ENCODE data around the gene DCDC2C.

Gene DCDC2C

DNA sequence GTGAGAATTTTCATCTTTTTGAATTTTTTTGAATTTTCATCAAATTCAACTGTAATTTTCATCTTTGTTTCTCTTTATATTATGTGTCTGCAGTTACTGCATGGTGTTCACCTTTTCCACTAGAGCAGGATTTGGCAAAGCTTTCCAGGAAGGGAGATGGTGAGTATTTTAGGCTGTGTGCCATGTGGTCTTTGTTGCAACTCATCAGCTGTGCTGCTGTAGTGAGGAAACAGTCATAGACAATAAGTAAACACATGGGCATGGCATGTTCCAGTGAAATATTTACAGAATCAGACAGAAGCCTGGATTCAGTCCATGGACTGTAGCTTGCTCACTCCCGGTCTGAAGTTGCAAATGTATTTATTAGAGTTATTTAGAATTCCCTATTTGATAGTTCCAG, 120.4 kb downstream of the DCDC2C start:
- Histone ChIP-seq H3K27ac (ENCODE audit: low read length) (no peak overlapping the region), H3K4me3 (ENCODE audit: low read length) (no peak overlapping the region), H3K9me3 (ENCODE audit: insufficient read depth, low read depth, low read length) (no peaks in the 10 kb centered on the region; the same call in 1 of the 2 replicates), H3K36me3 (ENCODE audit: insufficient read depth, low read depth, low read length) (no peaks in the 10 kb centered on the region), H3K9ac (ENCODE audit: low read depth, low read length) (no peak overlapping the region), H3K4me1 (ENCODE audit: insufficient read depth, low read length) (no peaks in the 10 kb centered on the region), H3K27me3 (ENCODE audit: insufficient read depth, low read length) (no peaks in the 10 kb centered on the region)

- H3K4me3 ChIP-seq (ENCODE audit: low read length): no peak overlapping the region
- H3K9ac ChIP-seq (ENCODE audit: low read depth, low read length): no peak overlapping the region
- H3K27ac ChIP-seq (ENCODE audit: low read length): no peak overlapping the region
- H3K9me3 ChIP-seq (ENCODE audit: insufficient read depth, low read depth, low read length): no peaks in the 10 kb centered on the region
- no peaks in the 10 kb centered on the region for H3K36me3 ChIP-seq (ENCODE audit: insufficient read depth, low read depth, low read length)
- no peaks in the 10 kb centered on the region for H3K4me1 ChIP-seq (ENCODE audit: insufficient read depth, low read length)
- no peaks in the 10 kb centered on the region for H3K27me3 ChIP-seq (ENCODE audit: insufficient read depth, low read length)
Measured at GRCh38 chr2:3827673-3828575, 124.5 kb downstream of the DCDC2C start.

DNA sequence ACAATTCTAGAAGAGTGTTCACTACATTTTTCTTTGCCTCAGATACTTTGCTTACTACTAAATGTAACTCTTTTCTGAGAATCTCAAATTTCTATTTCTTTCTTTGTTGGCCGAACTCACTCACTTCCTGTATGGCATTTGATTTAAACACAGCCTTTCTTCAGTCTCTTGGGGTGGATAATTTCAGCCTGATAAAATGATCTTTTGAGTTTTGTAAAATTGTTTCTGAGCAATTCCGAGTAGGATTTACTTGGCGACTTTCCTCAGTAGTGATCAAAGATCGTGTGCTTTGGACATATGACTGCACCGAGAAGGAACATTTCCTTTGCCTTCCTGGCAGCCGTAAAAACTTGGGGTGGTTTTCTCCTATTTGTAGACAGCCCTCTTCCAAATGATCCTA, 127.4 kb downstream of the DCDC2C start:
- Histone ChIP-seq H3K36me3 (ENCODE audit: insufficient read depth, low read depth, low read length) (no peaks in the 10 kb centered on the region), H3K27ac (ENCODE audit: low read length) (no peak overlapping the region)

DNA sequence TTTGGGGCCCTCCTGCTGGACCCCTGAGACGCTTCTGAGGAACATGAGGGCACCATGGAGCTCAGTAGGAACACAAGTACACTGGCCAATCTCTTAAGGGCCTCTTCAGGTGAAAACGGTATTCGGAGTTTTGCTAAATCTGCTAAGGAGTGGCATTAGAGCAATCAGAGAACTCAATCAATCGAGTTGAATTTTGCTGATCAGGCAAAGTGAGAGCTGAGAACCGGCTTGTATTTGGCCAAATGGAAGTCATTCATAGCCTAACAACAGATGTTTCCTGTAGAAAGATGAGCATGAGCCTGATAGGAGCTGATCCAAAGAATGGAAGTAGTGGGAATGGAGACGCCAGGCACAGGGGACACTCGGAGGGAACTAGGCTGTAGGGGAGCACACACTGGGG, 133.7 kb downstream of the DCDC2C start:
- H3K27ac ChIP-seq (ENCODE audit: low read length): no peak overlapping the region
- H3K4me3 ChIP-seq (ENCODE audit: low read length): no peak overlapping the region
- H3K36me3 ChIP-seq (ENCODE audit: insufficient read depth, low read depth, low read length): no peaks in the 10 kb centered on the region
- H3K27me3 ChIP-seq (ENCODE audit: insufficient read depth, low read length): no peaks in the 10 kb centered on the region
- no peaks in the 10 kb centered on the region for H3K9me3 ChIP-seq (ENCODE audit: insufficient read depth, low read depth, low read length)
- H3K9ac ChIP-seq (ENCODE audit: low read depth, low read length): no peak overlapping the region
- H3K4me1 ChIP-seq (ENCODE audit: insufficient read depth, low read length): peaks cover 6% of the 10 kb centered on the region; the same call in 1 of the 2 replicates

More for the DNA sequence above, 127.4 kb downstream of the DCDC2C start:
- no peak overlapping the region for H3K4me3 ChIP-seq (ENCODE audit: low read length)
- H3K27me3 ChIP-seq (ENCODE audit: insufficient read depth, low read length): no peaks in the 10 kb centered on the region
- H3K9ac ChIP-seq (ENCODE audit: low read depth, low read length): no peak overlapping the region
- H3K4me1 ChIP-seq (ENCODE audit: insufficient read depth, low read length): no peaks in the 10 kb centered on the region
- no peaks in the 10 kb centered on the region for H3K9me3 ChIP-seq (ENCODE audit: insufficient read depth, low read depth, low read length)

- Histone ChIP-seq H3K36me3 (ENCODE audit: insufficient read depth, low read depth, low read length) (no peaks in the 10 kb centered on the region), H3K27me3 (ENCODE audit: insufficient read depth, low read length) (no peaks in the 10 kb centered on the region), H3K9ac (ENCODE audit: low read depth, low read length) (no peak overlapping the region), H3K4me3 (ENCODE audit: low read length) (no peak overlapping the region), H3K9me3 (ENCODE audit: insufficient read depth, low read depth, low read length) (no peaks in the 10 kb centered on the region), H3K4me1 (ENCODE audit: insufficient read depth, low read length) (peaks cover 6% of the 10 kb centered on the region; the same call in 1 of the 2 replicates), H3K27ac (ENCODE audit: low read length) (no peak overlapping the region)
Measured at GRCh38 chr2:3838348-3838747, 135.0 kb downstream of the DCDC2C start.

DNA sequence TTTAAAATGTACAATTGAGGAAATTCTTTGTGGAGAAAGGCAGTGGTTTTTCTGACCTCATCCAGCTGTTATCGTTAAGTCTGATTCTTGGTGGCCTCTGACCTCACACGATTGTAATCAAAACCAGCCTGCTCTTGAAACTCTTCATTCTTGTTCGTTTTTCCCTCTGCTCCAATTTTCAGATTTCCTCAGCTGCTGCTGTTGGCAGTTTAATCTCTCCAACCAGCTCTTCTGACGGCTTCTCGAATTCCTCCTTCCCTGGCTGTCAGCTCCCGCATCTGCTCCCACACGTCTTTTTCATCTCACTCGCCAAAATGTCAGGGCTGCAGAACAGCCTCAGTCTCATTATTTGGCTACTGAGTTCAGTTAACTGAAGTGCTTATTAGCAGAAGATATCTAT, 136.1 kb downstream of the DCDC2C start:
- Histone ChIP-seq H3K36me3 (ENCODE audit: insufficient read depth, low read depth, low read length) (no peaks in the 10 kb centered on the region), H3K4me1 (ENCODE audit: insufficient read depth, low read length) (peaks cover 6% of the 10 kb centered on the region; the same call in 1 of the 2 replicates), H3K27ac (ENCODE audit: low read length) (no peak overlapping the region), H3K9me3 (ENCODE audit: insufficient read depth, low read depth, low read length) (no peaks in the 10 kb centered on the region), H3K9ac (ENCODE audit: low read depth, low read length) (no peak overlapping the region; the same call in 1 of the 2 replicates), H3K27me3 (ENCODE audit: insufficient read depth, low read length) (no peaks in the 10 kb centered on the region), H3K4me3 (ENCODE audit: low read length) (no peak overlapping the region)

DNA sequence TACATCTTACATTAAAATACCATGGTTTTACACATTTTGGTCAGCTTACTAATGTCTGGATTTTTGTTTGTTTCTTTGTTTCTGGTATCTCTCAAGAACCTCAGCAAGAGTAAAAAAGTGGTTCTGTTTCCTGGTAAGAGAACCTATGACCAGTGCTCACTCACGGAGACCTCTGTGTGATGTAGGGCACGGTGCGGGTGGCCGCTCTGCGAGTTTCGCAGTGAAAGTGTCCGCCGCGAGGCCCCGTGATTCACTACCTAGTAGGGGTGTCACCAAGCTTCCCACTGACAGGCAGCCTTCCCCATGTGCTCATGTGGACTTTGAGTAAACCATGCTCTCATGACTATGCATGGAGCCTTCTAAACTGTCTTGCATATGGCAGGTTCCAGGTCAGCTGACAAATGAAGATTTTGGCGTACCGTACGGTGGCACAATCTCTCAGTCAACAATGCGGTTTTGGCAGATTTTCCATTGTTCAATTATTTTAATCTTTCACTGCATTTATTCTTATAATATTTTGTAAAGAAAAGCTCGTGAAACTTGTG, 137.3 kb downstream of the DCDC2C start:
- peaks cover 6% of the 10 kb centered on the region; the same call in 1 of the 2 replicates for H3K4me1 ChIP-seq (ENCODE audit: insufficient read depth, low read length)

DNA sequence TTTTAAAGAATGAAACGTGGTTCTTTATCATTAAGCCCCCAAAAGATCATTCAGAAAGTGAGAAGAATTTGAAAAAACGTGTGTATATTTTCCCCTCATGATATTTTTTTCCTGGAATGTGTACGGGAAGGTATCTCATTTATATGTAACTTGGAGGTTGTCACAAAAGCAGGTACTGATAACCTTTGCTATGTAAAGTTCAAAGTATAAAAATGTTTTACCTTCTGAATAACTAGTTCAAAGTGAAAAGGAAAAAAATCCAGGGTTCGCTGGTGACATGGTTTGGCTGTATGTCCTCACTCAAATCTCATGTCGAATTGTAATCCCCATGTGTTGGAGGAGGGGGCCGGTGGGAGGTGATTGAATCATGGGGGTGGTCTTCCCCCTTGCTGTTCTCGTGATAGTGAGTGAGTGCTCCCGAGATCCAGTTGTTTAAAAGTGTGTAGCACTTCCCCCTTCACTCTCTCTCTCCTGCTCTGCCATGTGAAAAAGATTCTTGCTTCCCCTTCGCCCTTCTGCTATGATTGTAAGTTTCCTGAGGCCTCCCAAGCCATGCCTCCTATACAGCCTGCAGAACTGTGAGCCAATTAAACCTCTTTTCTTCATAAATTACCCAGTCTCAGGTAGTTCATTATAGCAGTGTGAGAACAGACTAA, 144.2 kb downstream of the DCDC2C start:
- H3K9ac ChIP-seq (ENCODE audit: low read depth, low read length): no peak overlapping the region

More for the DNA sequence above, 137.3 kb downstream of the DCDC2C start:
- Histone ChIP-seq H3K36me3 (ENCODE audit: insufficient read depth, low read depth, low read length) (no peaks in the 10 kb centered on the region), H3K9me3 (ENCODE audit: insufficient read depth, low read depth, low read length) (no peaks in the 10 kb centered on the region), H3K9ac (ENCODE audit: low read depth, low read length) (no peak overlapping the region), H3K27ac (ENCODE audit: low read length) (no peak overlapping the region), H3K4me3 (ENCODE audit: low read length) (no peak overlapping the region), H3K27me3 (ENCODE audit: insufficient read depth, low read length) (no peaks in the 10 kb centered on the region)

GRCh38 chr2:3848776-3849175, 145.4 kb downstream of the DCDC2C start:
- peaks cover 14% of the 10 kb centered on the region; the same call in 1 of the 2 replicates for H3K9me3 ChIP-seq (ENCODE audit: insufficient read depth, low read depth, low read length)
- no peak overlapping the region for H3K4me3 ChIP-seq (ENCODE audit: low read length)
- H3K27me3 ChIP-seq (ENCODE audit: insufficient read depth, low read length): no peaks in the 10 kb centered on the region
- H3K4me1 ChIP-seq (ENCODE audit: insufficient read depth, low read length): no peaks in the 10 kb centered on the region
- no peak overlapping the region for H3K27ac ChIP-seq (ENCODE audit: low read length)
- H3K9ac ChIP-seq (ENCODE audit: low read depth, low read length): no peak overlapping the region
- no peaks in the 10 kb centered on the region; the same call in 1 of the 2 replicates for H3K36me3 ChIP-seq (ENCODE audit: insufficient read depth, low read depth, low read length)

More for the DNA sequence above, 144.2 kb downstream of the DCDC2C start:
- H3K36me3 ChIP-seq (ENCODE audit: insufficient read depth, low read depth, low read length): no peaks in the 10 kb centered on the region
- no peak overlapping the region for H3K27ac ChIP-seq (ENCODE audit: low read length)
- no peaks in the 10 kb centered on the region for H3K27me3 ChIP-seq (ENCODE audit: insufficient read depth, low read length)
- no peak overlapping the region for H3K4me3 ChIP-seq (ENCODE audit: low read length)
- no peaks in the 10 kb centered on the region for H3K4me1 ChIP-seq (ENCODE audit: insufficient read depth, low read length)
- H3K9me3 ChIP-seq (ENCODE audit: insufficient read depth, low read depth, low read length): peaks cover 2% of the 10 kb centered on the region; the same call in 1 of the 2 replicates

GRCh38 chr2:3849213-3849612, 145.8 kb downstream of the DCDC2C start:
- Histone ChIP-seq H3K4me3 (ENCODE audit: low read length) (no peak overlapping the region), H3K4me1 (ENCODE audit: insufficient read depth, low read length) (no peaks in the 10 kb centered on the region), H3K27ac (ENCODE audit: low read length) (no peak overlapping the region), H3K9ac (ENCODE audit: low read depth, low read length) (no peak overlapping the region), H3K27me3 (ENCODE audit: insufficient read depth, low read length) (no peaks in the 10 kb centered on the region), H3K9me3 (ENCODE audit: insufficient read depth, low read depth, low read length) (peaks cover 17% of the 10 kb centered on the region; the same call in 1 of the 2 replicates), H3K36me3 (ENCODE audit: insufficient read depth, low read depth, low read length) (no peaks in the 10 kb centered on the region; the same call in 1 of the 2 replicates)

GRCh38 chr2:3857576-3857975, 154.2 kb downstream of the DCDC2C start:
- Histone ChIP-seq H3K27me3 (ENCODE audit: insufficient read depth, low read length) (no peaks in the 10 kb centered on the region), H3K9me3 (ENCODE audit: insufficient read depth, low read depth, low read length) (peaks cover 15% of the 10 kb centered on the region; the same call in 1 of the 2 replicates), H3K9ac (ENCODE audit: low read depth, low read length) (no peak overlapping the region), H3K4me3 (ENCODE audit: low read length) (no peak overlapping the region), H3K36me3 (ENCODE audit: insufficient read depth, low read depth, low read length) (no peaks in the 10 kb centered on the region; the same call in 1 of the 2 replicates), H3K27ac (ENCODE audit: low read length) (no peak overlapping the region), H3K4me1 (ENCODE audit: insufficient read depth, low read length) (peaks cover 8% of the 10 kb centered on the region; the same call in 1 of the 2 replicates)

Measured in iPS-20b (cell line).